Fibroblast of peridontal ligament (primary cell): Measurements from ENCODE around the gene DNAH7.

Experiments
- DNase-seq: peaks from one replicate; pipeline ENCODE4 v3.0.0-alpha.2; 2010; ENCODE audit errors: extremely low read depth

The DNAH7 gene

GRCh38 chr2:195808189-195808588 is 260.4 kb downstream of the DNAH7 start:
- DNase-seq, result no peak

GRCh38 chr2:195805283-195805976 is 263.2 kb downstream of the DNAH7 start:
- DNase-seq, result no peak

DNA sequence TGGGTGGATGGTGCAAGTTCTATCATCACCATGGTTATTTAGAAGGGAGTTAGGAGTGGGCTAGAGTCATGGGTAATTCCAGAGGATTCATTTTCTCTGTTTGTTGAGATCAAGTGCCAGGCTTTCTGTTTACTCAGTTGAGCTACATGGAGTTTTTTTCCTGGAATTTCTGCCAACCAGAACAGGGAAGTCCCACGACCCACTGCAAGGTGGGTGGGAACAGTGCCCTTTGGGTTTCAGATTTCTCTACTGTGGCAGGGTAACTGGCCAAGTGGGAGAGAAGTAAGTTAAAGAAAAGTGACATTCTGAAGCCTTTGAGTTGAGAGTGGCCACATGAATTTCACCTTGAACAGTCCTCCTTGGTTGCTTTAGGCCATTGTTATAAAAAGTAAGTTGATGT is 272.8 kb downstream of the DNAH7 start:
- DNase-seq, result no peak

GRCh38 chr2:195793881-195794280 is 274.8 kb downstream of the DNAH7 start:
- DNase-seq, result no peak

GRCh38 chr2:195782156-195782555 is 286.5 kb downstream of the DNAH7 start:
- peak; percentile 27 for DNase-seq

- DNase-seq, result no peak
Observed at GRCh38 chr2:195779491-195779890, 289.1 kb downstream of the DNAH7 start.

- no peak for DNase-seq
Observed at GRCh38 chr2:195769975-195770374, 298.7 kb downstream of the DNAH7 start.

- DNase-seq, result peak; percentile 20
Observed at GRCh38 chr2:195768431-195768830, 300.2 kb downstream of the DNAH7 start.

DNA sequence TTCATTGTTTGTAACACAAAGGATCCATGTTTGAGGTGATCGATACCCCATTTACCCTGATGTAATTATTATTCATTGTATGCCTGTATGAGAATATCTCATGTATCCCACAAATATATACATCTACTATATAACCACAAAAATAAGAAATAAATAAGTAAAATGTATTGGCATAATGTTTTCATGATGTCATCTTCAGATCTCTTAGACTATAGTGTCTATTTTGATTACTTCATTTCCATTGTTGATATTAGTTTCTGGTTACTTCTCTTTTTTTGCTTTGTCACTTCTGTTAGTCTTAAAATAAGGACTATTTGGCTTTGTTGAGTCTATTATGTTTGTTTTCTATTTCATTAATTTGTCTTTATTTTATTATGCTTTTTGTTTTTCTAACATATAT is 301.9 kb downstream of the DNAH7 start:
- no peak for DNase-seq

DNA sequence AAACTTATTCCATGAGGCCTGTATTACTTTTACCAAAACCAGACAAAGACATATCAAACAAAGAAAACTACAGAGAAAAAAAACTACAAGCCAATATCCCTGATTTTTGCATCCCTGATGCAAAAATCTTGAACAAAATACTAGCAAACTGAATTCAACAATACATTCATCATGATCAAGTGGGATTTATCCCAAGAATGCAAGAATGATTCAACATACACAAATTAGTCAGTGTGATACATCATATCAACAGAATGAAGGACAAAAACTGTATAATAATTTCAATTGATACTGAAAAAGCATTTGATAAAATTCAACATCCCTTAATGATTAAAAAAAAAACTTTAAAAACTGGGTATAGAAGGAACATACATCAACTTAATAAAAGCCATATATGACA is 304.8 kb downstream of the DNAH7 start:
- peak; percentile 14 for DNase-seq

DNA sequence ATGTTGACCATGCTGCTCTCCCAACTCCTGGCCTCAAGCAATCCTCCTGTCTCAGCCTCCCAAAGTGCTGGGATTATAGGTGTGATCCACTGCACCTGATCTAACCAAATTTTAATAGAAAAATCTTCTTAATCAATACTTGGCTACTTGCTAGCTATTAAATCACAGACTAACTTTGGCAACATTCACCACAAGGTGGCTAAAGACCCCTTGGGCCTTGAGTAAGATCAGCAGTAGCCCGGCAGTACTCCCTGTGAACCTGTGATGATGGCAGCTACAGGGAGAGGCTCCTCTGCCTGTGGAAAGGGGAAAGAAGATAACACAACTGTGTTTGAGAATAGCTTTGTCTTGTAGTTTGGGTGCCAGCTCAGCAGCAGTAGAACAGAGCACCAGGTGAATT is 308.8 kb downstream of the DNAH7 start:
- no peak for DNase-seq

DNA sequence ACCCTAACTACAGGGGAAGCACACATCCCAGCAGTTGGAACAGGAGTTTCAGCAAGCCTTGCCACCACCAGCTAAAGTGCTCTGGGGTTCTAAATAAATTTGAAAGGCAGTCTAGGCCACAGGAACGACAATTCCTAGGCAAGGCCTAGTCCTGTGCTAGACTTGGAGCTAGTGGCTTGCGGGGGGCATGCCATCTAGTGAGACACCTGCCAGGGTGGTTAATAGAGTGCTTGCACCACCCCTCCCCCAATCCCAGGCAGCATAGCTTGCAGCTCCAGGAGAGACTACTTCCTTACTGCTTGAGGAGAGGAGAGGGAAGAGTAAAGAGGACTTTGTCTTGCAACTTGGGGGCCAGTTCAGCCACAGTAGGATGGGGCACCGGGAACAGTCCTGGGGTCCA is 309.8 kb downstream of the DNAH7 start:
- DNase-seq, result no peak

- DNase-seq, result no peak
Observed at GRCh38 chr2:195756218-195756942, 312.3 kb downstream of the DNAH7 start.

DNA sequence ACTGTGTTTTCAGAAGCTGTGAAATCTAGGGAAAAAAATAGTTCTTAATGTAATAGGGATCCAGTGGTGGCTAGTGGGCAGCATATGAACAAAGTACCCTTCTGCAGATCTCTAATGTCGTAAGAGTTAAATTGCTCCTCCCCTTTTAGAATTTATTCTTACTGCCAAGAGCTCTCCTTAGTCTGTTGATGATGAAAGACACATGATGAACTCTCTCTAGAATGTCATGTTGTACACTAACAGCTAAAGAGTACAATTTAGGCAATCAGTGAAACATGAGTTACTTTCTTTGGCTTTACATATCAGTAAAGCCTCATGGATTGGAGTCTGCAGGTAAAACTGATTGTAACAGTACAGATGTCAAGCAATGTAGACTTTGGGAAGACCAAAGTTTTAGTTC is 327.4 kb downstream of the DNAH7 start:
- DNase-seq, result peak; percentile 55

- DNase-seq, result peak; percentile 9
Observed at GRCh38 chr2:195737511-195738325, 330.9 kb downstream of the DNAH7 start.

DNA sequence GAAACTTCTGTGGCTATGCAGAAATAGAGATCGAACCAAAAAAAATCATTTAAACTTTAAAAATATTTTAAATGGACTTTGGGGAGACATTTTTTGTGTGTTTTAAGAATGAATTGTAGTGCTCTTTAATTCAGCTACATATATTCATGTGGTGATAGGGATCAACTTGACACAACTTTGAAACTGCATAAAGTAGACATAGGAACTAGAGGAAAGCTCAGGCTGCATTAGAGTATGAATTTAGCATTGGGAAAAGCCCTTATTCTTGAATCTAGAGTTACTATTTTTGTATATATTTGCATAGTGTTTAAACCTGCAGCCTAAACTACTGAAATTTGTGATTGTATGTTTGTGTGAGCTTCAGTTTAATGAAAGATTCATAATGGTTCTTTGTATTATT is 333.3 kb downstream of the DNAH7 start:
- DNase-seq, result no peak

- DNase-seq, result peak; percentile 48
Observed at GRCh38 chr2:195734931-195735330, 333.7 kb downstream of the DNAH7 start.

- peak; percentile 32 for DNase-seq
Observed at GRCh38 chr2:195734395-195734794, 334.2 kb downstream of the DNAH7 start.

- no peak for DNase-seq
Observed at GRCh38 chr2:195733831-195734230, 334.8 kb downstream of the DNAH7 start.

GRCh38 chr2:195732574-195732973 is 336.1 kb downstream of the DNAH7 start:
- DNase-seq, result peak; percentile 23

DNA sequence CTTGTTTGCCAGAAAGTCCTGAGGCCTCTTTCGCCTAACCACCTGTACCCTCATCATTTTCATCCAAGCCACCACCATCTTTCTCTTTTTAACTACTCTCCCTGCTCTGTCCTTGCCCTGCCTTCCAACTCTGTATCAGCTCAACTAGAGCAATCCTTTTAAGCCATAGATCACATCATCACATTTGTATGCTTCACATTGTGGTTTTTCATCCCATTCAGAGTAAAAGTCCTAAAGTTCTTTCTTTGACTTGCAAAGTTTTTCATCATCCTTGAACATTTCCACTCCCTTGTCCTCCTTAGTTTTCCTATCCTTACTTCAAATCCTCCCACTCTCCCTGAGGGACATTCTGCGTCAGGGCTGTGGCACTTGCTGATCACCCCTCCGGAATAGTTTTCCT is 337.7 kb downstream of the DNAH7 start:
- peak; percentile 38 for DNase-seq

GRCh38 chr2:195727106-195727505 is 341.5 kb downstream of the DNAH7 start:
- DNase-seq, result no peak

DNA sequence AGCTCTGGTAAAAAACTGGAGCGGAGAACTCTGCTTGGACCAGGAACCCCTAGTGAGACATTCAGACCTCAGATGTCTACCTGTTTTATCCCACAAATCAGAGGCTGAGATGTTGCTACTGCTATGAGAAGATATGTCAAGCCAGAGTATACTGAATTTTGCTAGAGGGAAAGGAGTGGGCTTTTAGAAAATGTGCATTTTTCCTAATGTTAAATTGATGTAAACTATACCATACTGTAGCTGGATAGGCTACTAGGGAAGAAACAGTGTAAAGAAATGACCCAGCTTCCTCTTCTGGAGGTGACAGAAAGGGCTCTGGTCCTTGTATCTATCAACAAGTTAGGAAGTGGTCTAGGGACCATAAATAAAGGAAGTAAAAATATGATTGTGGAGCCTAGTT is 346.6 kb downstream of the DNAH7 start:
- no peak for DNase-seq
